Measurements from ENCODE around the gene CD9.

DNA sequence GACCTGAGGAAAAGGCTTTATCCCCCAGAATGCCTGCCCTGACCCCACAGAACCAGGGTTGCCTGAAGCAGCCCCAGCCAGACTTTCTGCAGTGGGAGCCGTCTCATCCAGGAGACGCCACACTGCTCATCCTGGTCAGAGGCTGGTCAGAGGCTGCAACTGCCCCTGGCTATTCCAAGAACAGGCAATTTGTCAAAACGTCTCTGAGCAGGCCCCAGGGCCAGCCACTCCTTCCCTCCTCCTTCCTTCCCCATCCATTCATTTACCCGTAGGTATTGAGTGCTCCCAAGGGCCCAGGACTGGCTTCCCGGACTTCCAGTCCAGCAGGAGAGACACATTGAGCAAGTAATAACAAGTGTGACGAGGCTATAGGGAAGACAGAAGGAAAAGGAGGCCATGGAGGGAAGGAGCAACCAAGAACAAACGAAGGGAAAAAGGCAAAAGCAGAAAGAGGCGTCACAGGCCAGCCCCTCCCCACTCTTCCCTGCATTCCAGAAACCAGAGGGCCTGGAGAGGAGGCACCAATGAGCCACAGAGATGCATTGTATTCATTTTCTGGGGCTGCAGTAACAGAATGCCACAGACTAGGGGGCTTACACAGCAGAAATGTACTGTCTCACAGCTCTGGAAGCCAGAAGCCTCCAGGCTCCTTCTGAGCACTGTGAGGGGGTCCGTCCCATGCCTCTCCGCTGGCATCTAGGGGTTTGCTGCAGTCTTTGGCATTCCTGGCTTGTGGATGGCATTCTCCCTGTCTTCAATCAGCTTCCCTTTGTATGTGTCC lies 21.0 kb upstream of the CD9 start:
- TF ChIP-seq POLR2A (IDR thresholded peaks at IDR 0.05; ENCODE audit: low read depth, low read length): no peak
- no peak for TF ChIP-seq POLR2AphosphoS5 (IDR thresholded peaks at IDR 0.05; ENCODE audit: low read depth, low read length)
- TF ChIP-seq TAF1 (IDR thresholded peaks at IDR 0.05; ENCODE audit: borderline replicate concordance, low read depth, low read length): no peak

All from GM12892 (cell line).